HG02884 (cell line): ENCODE data around the gene CREB5.

Experiments used
- ATAC-seq: cut with Tn5 transposase; IDR thresholded peaks from one replicate; pipeline ENCODE4 v1.9.1; 2021; ENCODE audit warnings: mild to moderate bottlenecking, moderate library complexity; ENCODE audit not compliant: unreplicated experiment

Gene CREB5

GRCh38 chr7:28629216-28629842, 217.0 kb downstream of the CREB5 start:
- no peak for ATAC-seq

DNA sequence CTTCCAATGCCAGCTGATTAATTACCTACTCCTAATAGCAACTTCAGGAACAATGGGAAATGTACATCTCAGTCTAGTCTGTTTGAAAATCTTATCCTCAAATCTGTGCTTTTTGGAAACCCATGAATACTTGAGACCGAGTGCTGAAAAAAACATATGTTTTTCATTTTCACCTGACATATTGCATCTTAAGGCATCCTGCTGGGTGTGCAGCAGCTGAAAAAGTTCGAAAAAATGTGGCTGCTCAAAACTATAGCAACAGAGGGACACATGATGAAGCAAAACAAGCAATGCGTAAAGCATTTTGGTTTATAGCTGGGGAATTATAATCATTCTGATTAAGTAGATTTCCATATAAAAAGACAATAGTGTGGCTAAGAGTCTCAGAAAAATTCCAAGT, 218.0 kb downstream of the CREB5 start:
- ATAC-seq, result no peak

GRCh38 chr7:28631995-28632394, 219.7 kb downstream of the CREB5 start:
- ATAC-seq, result no peak

- ATAC-seq, result no peak
These were observed 226.6 kb downstream of the CREB5 start for GRCh38 chr7:28638914-28639313.

DNA sequence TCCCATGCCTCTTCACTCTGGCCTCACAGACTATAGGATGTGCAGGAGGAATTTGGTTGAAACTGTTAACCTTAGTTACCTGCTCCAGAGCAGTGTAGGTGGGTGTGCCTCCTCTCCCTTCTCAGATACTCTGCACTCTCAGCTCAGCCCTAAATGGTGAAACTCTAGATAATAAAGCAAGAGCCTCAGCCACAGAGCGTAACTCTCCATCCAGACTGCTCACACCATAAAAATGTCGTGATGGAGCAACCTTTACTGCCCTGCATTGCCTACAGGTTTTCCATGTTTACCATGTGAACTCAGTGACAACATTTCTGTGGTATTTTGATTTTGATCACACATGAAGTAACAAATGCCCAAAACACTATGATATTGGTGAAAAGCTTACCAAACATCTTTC, 227.7 kb downstream of the CREB5 start:
- ATAC-seq, result no peak

- no peak for ATAC-seq
These were observed 229.6 kb downstream of the CREB5 start for GRCh38 chr7:28641752-28642545.

DNA sequence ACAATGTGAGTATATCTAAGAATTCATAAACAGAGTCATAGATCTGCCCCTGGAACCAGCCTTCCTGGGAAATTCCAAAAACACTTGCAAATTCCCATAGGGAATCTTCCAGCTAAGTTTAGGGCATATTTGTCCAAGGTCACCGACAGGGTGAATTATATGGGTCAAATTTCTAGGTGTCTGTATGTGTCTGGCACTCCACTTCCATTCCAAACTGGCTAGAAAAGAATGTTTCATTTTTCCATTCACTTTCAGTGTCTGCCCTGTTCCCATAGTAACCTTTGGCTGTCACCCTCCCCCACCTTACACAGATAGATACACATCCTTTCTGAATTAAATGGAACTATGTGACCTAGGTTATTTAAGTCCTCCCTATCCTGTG, 230.9 kb downstream of the CREB5 start:
- no peak for ATAC-seq

DNA sequence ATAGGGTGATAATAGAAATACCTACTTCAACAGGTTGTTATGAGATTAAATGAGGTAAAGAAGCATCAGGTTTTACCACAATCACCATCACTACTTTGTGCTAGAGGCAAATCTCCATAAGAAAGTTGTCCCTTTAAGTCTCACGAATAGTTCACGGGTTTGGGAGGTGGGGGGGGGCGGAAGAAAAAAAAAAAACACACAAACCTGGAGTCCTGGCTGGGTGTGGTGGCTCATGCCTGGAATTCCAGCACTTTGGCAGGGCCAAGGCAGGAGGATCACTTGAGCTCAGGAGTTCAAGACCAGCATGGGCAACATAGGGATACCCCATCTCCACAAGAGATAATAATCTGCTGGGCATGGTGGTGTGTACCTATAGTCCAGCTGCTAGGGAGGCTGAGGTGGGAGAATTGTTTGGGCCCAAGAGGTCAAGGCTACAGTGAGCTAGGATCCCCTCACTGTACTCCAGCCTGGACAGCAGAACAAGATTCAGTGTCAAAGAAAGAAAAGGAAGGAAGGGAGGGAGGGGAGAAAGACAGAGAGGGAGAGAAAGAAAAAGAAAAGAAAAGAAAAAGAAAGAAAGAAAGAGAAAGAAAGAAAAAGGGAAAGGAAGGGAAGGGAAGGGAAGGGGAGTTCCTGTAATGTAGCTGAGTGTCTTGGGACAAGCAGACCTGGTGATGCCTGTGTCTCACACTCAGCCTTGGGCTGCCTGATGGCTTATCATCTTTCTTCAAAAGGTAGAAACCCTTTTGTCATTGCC, 231.4 kb downstream of the CREB5 start:
- no peak for ATAC-seq

DNA sequence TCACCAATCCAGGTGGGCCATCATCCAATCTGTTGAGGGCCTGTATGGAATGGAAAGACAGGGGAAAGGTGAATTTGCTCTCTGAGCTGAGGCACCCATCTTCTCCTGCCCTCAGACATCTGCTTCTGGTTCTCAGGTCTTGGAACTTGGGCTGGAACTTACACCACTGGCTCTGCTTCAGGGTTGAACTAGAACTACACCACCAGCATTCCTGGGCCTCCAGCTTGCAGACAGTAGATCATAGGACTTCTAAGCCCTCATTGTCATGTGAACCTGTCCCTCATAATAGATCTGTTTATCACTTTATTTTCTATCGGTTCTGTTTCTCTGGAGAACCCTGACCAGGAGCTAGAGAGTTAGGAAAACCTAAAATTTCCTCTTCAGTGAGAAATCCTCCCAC, 233.5 kb downstream of the CREB5 start:
- no peak for ATAC-seq

DNA sequence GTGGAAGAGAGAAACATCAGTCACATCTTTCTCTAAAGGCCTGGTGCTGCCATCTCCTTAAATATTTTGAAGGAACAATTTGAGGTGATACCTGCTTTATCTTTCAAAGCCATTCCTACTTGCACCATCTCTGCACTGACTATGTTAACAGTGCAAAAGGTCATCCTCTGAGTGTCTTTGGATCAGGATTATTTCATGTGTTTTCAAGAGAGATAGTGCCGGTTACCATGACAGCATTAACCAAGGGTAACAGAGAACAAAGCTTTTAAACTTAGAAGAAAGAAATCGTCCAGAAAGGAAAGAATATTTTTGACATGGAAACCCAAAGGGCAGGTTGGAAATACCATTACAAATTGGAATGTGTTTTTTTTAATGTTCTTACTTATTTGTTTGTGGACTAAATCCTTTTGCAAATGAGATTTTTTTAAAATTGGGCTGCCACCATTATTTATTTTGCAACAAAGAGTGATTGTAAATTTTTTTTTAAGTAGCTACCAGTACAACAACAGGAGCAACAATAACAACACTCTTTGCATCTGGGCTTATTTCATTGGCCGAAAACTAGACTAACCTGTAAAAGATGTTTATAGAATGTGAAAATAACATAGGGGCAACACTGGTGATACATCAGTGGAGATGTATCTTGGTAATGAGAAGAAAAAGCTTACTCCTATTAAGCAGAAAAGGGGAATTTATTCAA, 234.2 kb downstream of the CREB5 start:
- no peak for ATAC-seq

DNA sequence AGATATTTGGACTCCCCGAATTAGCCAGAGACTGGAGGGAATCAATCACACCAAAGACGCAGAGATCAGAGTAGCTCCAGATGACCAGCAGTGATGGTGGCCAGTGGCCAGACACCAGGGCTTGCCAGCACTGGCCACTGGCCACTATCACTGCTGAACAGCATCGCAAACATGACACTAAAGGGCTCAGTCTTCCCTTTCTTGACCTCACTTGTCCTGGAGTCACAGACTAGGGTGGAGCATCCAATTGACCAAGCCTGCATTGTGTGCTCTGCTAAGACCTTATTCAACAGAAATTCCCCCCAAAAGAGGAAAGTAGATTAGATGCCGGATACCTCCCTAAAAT, 234.7 kb downstream of the CREB5 start:
- ATAC-seq, result no peak

GRCh38 chr7:28649189-28649588, 236.9 kb downstream of the CREB5 start:
- ATAC-seq, result no peak

- ATAC-seq, result no peak
These were observed 237.5 kb downstream of the CREB5 start for GRCh38 chr7:28649811-28650210.

GRCh38 chr7:28654110-28654509, 241.8 kb downstream of the CREB5 start:
- ATAC-seq, result no peak

DNA sequence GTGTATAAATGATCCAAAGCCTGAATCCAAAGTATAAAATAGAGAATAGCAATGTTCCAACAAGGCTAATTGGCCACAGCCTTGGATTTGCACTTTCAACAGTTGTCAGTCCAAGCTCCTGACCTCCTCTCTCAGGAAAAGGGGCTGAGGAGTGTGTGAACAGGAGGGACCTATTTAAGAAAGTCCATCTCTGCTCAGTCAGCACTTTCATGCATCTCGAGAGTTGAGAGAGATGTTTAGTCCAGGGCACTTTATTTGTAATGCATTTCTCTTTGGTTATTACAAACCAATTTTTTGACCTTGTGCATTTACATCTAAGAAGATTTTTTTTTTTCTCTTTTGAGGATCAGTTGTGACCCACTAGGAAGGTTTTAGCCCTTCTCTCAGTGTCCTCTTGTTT, 244.2 kb downstream of the CREB5 start:
- ATAC-seq, result no peak

DNA sequence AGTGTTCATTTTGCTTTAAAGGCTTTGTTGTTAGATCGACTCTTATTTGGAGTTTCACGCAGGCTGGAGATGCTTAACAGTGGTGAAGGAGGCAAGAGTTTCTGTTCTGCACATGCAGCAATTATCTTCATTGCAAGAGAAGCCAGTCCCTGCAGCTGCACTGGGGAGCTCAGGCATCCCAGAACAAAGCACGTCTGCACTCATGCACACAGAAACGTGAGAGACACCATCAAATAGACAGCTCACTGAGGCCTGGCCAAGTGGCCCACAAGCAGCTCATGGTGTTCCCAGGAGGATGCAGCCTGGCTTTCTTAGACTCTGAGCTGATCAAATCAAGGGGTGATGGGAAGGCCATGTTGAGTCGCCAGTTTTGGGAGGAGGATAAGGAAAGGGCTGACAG, 246.1 kb downstream of the CREB5 start:
- no peak for ATAC-seq

- no peak for ATAC-seq
These were observed 247.8 kb downstream of the CREB5 start for GRCh38 chr7:28660132-28660531.

- ATAC-seq, result no peak
These were observed 249.7 kb downstream of the CREB5 start for GRCh38 chr7:28661826-28662595.

GRCh38 chr7:28666154-28666553, 253.8 kb downstream of the CREB5 start:
- no peak for ATAC-seq

- no peak for ATAC-seq
These were observed 255.8 kb downstream of the CREB5 start for GRCh38 chr7:28668085-28668484.

DNA sequence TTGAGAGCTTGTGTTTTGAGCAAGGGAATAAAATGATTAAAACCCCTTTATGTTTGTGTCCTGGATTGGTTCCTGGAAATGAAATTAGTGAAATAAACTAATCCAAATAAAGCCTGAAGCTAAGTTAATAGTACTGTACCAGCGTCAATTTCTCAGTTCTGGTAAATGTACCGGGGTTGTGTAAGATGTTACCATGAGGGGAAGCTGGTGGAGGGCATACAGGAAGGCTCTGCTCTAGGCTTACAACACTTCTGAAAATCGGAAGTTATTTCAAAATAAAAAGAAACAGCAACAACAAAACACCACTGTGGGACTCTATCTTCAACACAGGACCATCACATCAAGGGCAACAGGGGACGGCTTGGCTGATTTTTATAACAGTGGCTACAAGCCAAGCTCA, 257.0 kb downstream of the CREB5 start:
- ATAC-seq, result no peak
